LNCaP clone FGC (cell line): Measurements from ENCODE around the gene SSX2IP.

Experiments used
- DNase-seq: peaks from one replicate; pipeline ENCODE4 v3.0.0-alpha.2; 2011; ENCODE audit warnings: low read depth
- H3K4me3 ChIP-seq: 2 replicates; pipeline ENCODE4 v1.5.1; 2011; ENCODE audit warnings: mild to moderate bottlenecking, low read depth, low read length, control low read depth
- CTCF ChIP-seq: IDR thresholded peaks from 2 replicates; pipeline ENCODE4 v1.5.1; 2012; ENCODE audit warnings: mild to moderate bottlenecking; ENCODE audit not compliant: control insufficient read depth, insufficient read depth; ENCODE audit errors: extremely low read depth

The SSX2IP gene

GRCh38 chr1:84690397-84691121 is at the start of gene SSX2IP:
TSS of gene SSX2IP (minus strand) at chr1:84690461. CDS start at chr1:84671219, 19,242 bp downstream.
- H3K4me3 ChIP-seq: peak within 1 kb of the TSS; percentile 80
- no peak for TF ChIP-seq CTCF
- peak; percentile 94 for DNase-seq

- no peak for DNase-seq
- no peak for TF ChIP-seq CTCF
- no peak overlapping the region for H3K4me3 ChIP-seq
Measured at GRCh38 chr1:84738237-84738636, 48.0 kb upstream of the SSX2IP start.

GRCh38 chr1:84737590-84737989 is 47.3 kb upstream of the SSX2IP start:
- no peak for DNase-seq
- TF ChIP-seq CTCF: no peak
- no peak overlapping the region for H3K4me3 ChIP-seq

- TF ChIP-seq CTCF: no peak
- DNase-seq: no peak
- H3K4me3 ChIP-seq: no peak overlapping the region
Measured at GRCh38 chr1:84736944-84737343, 46.7 kb upstream of the SSX2IP start.

GRCh38 chr1:84736445-84736844 is 46.2 kb upstream of the SSX2IP start:
- no peak for TF ChIP-seq CTCF
- no peak overlapping the region for H3K4me3 ChIP-seq
- no peak for DNase-seq

GRCh38 chr1:84735483-84735882 is 45.2 kb upstream of the SSX2IP start:
- TF ChIP-seq CTCF: no peak
- no peak overlapping the region for H3K4me3 ChIP-seq
- DNase-seq: no peak

GRCh38 chr1:84732520-84732919 is 42.3 kb upstream of the SSX2IP start:
- DNase-seq: no peak
- no peak for TF ChIP-seq CTCF
- H3K4me3 ChIP-seq: no peak overlapping the region
